ENCODE results near the gene TH. TPM values are rescaled to one million over a fixed set of nuclear protein-coding genes. Genes with fewer than 3 reads are reported as not detected.

The TH gene
- total RNA-seq, 2 experiments from 2014 or later, result not detected

GRCh38 chr11:2164861-2165555 lies 6.6 kb downstream of the TH start:
- H3K27ac ChIP-seq (ENCODE audit: low read depth, low read length, poor library complexity, severe bottlenecking), result no peak overlapping the region
- no peak for TF ChIP-seq EZH2phosphoT487 (IDR thresholded peaks at IDR 0.05; ENCODE audit: borderline replicate concordance, low read depth, low read length)
- TF ChIP-seq CTCF (conservative IDR thresholded peaks at IDR 0.05; ENCODE audit: low read length), result no peak
- no peak overlapping the region for H2AFZ ChIP-seq (ENCODE audit: low read length)
- no peaks in the 10 kb centered on the region for H3K79me2 ChIP-seq (ENCODE audit: insufficient read depth, low read depth, low read length)
- no peaks in the 10 kb centered on the region for H3K9me3 ChIP-seq (ENCODE audit: low read length)
- no peak for DNase-seq (ENCODE audit: low spot score)
- no peaks in the 10 kb centered on the region for H3K36me3 ChIP-seq (ENCODE audit: insufficient read depth, low read length)
- no TSS peak for BruUV-seq (replicated peaks)
- POLR2A ChIA-PET, result no interaction called here
- CTCF ChIA-PET (ENCODE audit: unreplicated experiment), result no interaction called here
- no peak overlapping the region for H3K4me3 ChIP-seq (ENCODE audit: low read depth, low read length, poor library complexity, severe bottlenecking)
- H4K20me1 ChIP-seq (ENCODE audit: insufficient read depth, low read length), result no peaks in the 10 kb centered on the region
- intact Hi-C loops (cut with micrococcal nuclease; ENCODE audit: unreplicated experiment), result no loop called here
- no peaks in the 10 kb centered on the region for H3K4me1 ChIP-seq (ENCODE audit: insufficient read depth, low read length, poor library complexity, severe bottlenecking)
- H3K4me2 ChIP-seq (ENCODE audit: low read length), result no peak overlapping the region
- no peaks in the 10 kb centered on the region for H3K9me2 ChIP-seq (ENCODE audit: insufficient read depth, low read length)

- ChIA-PET CTCF (ENCODE audit: unreplicated experiment) (no interaction called here), POLR2A (interaction anchor here (0.6 kb wide), 1 partner anchor 639 kb away, joined by 3 read pairs; no protein-coding TSS in a partner anchor)
- Histone ChIP-seq H3K9me3 (ENCODE audit: low read length) (no peaks in the 10 kb centered on the region), H4K20me1 (ENCODE audit: insufficient read depth, low read length) (no peaks in the 10 kb centered on the region), H3K79me2 (ENCODE audit: insufficient read depth, low read depth, low read length) (no peaks in the 10 kb centered on the region), H3K4me2 (ENCODE audit: low read length) (no peak overlapping the region), H3K27ac (ENCODE audit: low read depth, low read length, poor library complexity, severe bottlenecking) (no peak overlapping the region), H2AFZ (ENCODE audit: low read length) (no peak overlapping the region), H3K36me3 (ENCODE audit: insufficient read depth, low read length) (no peaks in the 10 kb centered on the region), H3K4me3 (ENCODE audit: low read depth, low read length, poor library complexity, severe bottlenecking) (no peak overlapping the region), H3K9me2 (ENCODE audit: insufficient read depth, low read length) (no peaks in the 10 kb centered on the region), H3K4me1 (ENCODE audit: insufficient read depth, low read length, poor library complexity, severe bottlenecking) (no peaks in the 10 kb centered on the region)
- no peak for DNase-seq (ENCODE audit: low spot score)
- no TSS peak for BruUV-seq (replicated peaks)
- TF ChIP-seq EZH2phosphoT487 (IDR thresholded peaks at IDR 0.05; ENCODE audit: borderline replicate concordance, low read depth, low read length) (no peak), CTCF (conservative IDR thresholded peaks at IDR 0.05; ENCODE audit: low read length) (no peak)
- intact Hi-C loops (cut with micrococcal nuclease; ENCODE audit: unreplicated experiment), result no loop called here
Measured at GRCh38 chr11:2164081-2164480, 7.5 kb downstream of the TH start.

- no peaks in the 10 kb centered on the region for H3K36me3 ChIP-seq (ENCODE audit: insufficient read depth, low read length)
- no peaks in the 10 kb centered on the region for H3K9me2 ChIP-seq (ENCODE audit: insufficient read depth, low read length)
- TF ChIP-seq CTCF (conservative IDR thresholded peaks at IDR 0.05; ENCODE audit: low read length) (no peak), EZH2phosphoT487 (IDR thresholded peaks at IDR 0.05; ENCODE audit: borderline replicate concordance, low read depth, low read length) (no peak)
- intact Hi-C loops (cut with micrococcal nuclease; ENCODE audit: unreplicated experiment), result no loop called here
- no peak overlapping the region for H3K27ac ChIP-seq (ENCODE audit: low read depth, low read length, poor library complexity, severe bottlenecking)
- H3K9me3 ChIP-seq (ENCODE audit: low read length), result no peaks in the 10 kb centered on the region
- no peaks in the 10 kb centered on the region for H3K79me2 ChIP-seq (ENCODE audit: insufficient read depth, low read depth, low read length)
- ChIA-PET POLR2A (interaction anchor here (0.6 kb wide), 1 partner anchor 638 kb away, joined by 3 read pairs; no protein-coding TSS in a partner anchor), CTCF (ENCODE audit: unreplicated experiment) (no interaction called here)
- H4K20me1 ChIP-seq (ENCODE audit: insufficient read depth, low read length), result no peaks in the 10 kb centered on the region
- no peaks in the 10 kb centered on the region for H3K4me1 ChIP-seq (ENCODE audit: insufficient read depth, low read length, poor library complexity, severe bottlenecking)
- H3K4me2 ChIP-seq (ENCODE audit: low read length), result no peak overlapping the region
- BruUV-seq (replicated peaks), result no TSS peak
- no peak overlapping the region for H3K4me3 ChIP-seq (ENCODE audit: low read depth, low read length, poor library complexity, severe bottlenecking)
- no peak for DNase-seq (ENCODE audit: low spot score)
- no peak overlapping the region for H2AFZ ChIP-seq (ENCODE audit: low read length)
Measured at GRCh38 chr11:2163428-2163978, 8.1 kb downstream of the TH start.

All from OCI-LY7 (cell line).